Subcutaneous preadipocyte (primary cell): Measurements from ENCODE around the gene ARRDC3. TPM values are rescaled to one million over a fixed set of nuclear protein-coding genes. Genes with fewer than 3 reads are reported as not detected.

Source experiments
- total RNA-seq: library from RNA; depleted of rRNA; stranded (reverse); fragments of >200 nt; gene quantifications from 2 replicates; pipeline ENCODE4 v1.2.3, GENCODE V29; 2012

ARRDC3 gene
- total RNA-seq: 71.2 and 77.9 TPM in 2 replicates

DNA sequence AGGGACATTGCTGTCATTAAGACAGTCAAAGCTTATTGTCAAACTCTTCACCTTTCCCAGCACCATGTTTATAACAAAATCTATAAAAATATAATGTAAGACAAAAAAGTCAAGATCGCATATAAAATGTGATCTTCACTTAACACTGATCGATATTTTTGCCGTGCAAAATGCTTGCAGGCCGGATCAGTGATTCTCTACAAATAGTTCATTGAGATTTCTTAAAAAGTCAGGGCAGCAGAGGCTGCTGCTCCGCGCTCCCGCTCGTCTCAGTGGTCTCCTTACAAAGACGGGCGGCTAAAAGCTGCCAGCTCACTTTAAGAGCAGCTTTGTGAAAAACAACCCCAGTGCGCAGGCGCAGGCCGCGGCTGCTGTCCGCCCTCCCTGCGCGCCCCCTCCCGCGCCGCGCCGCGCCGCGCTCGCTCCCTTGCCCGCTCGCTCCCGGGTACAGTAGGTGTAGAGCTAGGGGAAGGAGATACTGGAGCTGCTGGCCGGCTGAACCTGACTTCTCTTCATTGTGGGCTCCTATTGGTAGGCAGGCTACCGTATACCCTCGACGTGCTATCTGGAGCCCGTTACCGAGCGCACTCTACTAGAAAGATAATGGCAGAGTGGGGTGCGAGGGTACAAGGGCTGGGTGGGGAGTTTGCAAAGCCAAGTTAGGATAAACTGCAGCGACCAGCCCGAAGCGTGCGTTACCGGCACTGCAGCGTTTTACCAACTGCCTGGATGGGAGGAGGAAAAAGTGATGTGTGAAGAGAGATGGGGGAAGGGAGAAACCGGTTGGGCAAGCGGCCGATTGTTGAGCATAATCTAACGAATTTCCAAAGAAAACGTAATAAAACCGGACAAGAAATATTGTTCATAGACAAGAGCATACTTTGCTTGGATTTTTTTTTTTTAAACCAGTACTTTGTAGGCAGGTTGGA is at the start of gene ARRDC3:
Gene ARRDC3, minus strand, starts transcription at position 291 of the 929 bp plus-strand sequence. Its CDS starts 225 bp downstream, at position 66.

